ENCODE results near the gene CEACAM16.

Gene CEACAM16

DNA sequence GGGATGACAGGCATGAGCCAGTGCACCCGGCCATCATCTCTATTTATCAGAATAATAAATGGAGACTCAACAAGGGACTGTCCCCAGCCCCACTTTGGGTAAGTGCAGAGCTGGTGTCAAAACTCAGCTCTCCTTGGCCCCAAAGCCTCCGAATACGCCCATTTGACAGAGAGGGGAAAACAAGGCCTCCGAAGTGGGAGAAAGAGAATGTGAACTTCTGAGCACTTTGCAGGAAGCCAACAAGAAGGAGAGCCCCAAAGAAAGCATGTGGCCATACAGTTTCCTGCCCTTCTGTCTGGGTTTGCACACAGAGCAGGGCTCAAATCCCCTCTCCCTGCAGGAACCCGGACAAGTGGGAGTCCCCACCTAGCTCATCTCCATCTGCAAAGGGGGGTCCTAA is 1.6 kb downstream of the CEACAM16 start:
- no peak overlapping the region for H3K4me3 ChIP-seq
- H3K27me3 ChIP-seq, result peaks cover 0 to 19% of the 10 kb centered on the region in 2 donors
- DNase-seq, result no peak
- no peaks in the 10 kb centered on the region for H3K4me1 ChIP-seq
- no peaks in the 10 kb centered on the region for H3K9me3 ChIP-seq
- H3K27ac ChIP-seq, result no peak overlapping the region
- TF ChIP-seq, protein P1, sequence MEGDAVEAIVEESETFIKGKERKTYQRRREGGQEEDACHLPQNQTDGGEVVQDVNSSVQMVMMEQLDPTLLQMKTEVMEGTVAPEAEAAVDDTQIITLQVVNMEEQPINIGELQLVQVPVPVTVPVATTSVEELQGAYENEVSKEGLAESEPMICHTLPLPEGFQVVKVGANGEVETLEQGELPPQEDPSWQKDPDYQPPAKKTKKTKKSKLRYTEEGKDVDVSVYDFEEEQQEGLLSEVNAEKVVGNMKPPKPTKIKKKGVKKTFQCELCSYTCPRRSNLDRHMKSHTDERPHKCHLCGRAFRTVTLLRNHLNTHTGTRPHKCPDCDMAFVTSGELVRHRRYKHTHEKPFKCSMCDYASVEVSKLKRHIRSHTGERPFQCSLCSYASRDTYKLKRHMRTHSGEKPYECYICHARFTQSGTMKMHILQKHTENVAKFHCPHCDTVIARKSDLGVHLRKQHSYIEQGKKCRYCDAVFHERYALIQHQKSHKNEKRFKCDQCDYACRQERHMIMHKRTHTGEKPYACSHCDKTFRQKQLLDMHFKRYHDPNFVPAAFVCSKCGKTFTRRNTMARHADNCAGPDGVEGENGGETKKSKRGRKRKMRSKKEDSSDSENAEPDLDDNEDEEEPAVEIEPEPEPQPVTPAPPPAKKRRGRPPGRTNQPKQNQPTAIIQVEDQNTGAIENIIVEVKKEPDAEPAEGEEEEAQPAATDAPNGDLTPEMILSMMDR (IDR thresholded peaks at IDR 0.05), result no peak
- intact Hi-C loops (cut with DNase I; ENCODE audit: low total_unique reads), result no loop called here
- H3K36me3 ChIP-seq, result no peaks in the 10 kb centered on the region

DNA sequence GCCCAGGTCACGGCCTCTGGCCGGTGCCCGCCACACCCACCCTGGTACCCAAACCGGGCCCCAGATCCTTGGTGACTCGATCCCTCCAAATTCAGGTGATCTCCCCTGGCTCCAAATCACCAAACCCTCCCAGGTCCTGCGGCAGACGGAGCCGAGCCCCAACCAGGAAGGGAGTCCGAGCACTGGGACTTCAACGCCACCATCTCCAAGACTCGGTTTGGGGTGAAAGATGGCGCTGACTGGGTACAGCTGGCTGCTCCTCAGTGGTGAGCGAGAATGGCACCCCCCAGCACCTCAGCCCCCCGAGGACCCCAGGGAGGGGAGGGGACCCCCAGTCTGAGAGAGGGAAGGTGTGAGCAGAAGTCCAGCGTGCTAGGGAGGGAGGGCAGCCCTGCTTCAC is 2.3 kb downstream of the CEACAM16 start:
- no peak for DNase-seq
- Histone ChIP-seq H3K4me3 (no peak overlapping the region), H3K9me3 (no peaks in the 10 kb centered on the region), H3K27me3 (peaks cover 0 to 19% of the 10 kb centered on the region in 2 donors), H3K4me1 (no peaks in the 10 kb centered on the region), H3K27ac (no peak overlapping the region), H3K36me3 (no peaks in the 10 kb centered on the region)
- intact Hi-C loops (cut with DNase I; ENCODE audit: low total_unique reads), result no loop called here
- TF ChIP-seq, protein P1 (IDR thresholded peaks at IDR 0.05), result no peak

DNA sequence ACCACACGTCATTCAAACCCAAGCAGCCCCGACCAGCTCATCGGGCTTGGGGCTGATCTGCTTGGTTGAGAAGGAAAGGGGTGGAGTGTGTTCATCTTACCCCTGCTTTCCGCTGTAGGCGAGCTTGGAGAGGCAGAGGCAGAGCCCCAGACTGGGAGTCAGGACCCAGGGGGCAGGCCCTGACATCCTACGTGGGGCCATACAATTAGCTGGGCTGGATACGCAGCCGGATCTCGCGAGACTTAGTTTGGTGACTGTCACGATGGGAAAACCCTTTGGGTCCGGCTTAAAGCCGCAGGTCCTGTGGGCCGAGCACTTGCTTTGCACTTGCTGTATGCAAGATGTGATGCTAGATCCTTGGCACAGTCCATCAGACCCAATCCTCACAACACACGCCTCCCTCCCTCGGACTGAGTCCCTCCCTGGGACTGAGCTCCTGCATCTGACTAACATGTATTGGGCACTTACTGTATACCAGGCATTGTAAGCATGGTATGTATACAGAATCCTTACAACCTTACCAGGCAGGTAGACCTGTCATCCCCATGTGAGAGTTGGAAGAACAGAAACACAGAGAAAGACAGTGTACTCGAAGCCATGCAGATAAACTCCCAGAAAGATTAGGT is 3.7 kb downstream of the CEACAM16 start:
- H3K36me3 ChIP-seq, result no peaks in the 10 kb centered on the region
- TF ChIP-seq, protein P1 (IDR thresholded peaks at IDR 0.05), result no peak
- peaks cover 0 to 26% of the 10 kb centered on the region in 2 donors for H3K27me3 ChIP-seq
- no peak for DNase-seq
- H3K4me1 ChIP-seq, result no peaks in the 10 kb centered on the region
- no peak overlapping the region for H3K27ac ChIP-seq
- intact Hi-C loops (cut with DNase I; ENCODE audit: low total_unique reads), result no loop called here
- no peaks in the 10 kb centered on the region for H3K9me3 ChIP-seq
- no peak overlapping the region for H3K4me3 ChIP-seq

DNA sequence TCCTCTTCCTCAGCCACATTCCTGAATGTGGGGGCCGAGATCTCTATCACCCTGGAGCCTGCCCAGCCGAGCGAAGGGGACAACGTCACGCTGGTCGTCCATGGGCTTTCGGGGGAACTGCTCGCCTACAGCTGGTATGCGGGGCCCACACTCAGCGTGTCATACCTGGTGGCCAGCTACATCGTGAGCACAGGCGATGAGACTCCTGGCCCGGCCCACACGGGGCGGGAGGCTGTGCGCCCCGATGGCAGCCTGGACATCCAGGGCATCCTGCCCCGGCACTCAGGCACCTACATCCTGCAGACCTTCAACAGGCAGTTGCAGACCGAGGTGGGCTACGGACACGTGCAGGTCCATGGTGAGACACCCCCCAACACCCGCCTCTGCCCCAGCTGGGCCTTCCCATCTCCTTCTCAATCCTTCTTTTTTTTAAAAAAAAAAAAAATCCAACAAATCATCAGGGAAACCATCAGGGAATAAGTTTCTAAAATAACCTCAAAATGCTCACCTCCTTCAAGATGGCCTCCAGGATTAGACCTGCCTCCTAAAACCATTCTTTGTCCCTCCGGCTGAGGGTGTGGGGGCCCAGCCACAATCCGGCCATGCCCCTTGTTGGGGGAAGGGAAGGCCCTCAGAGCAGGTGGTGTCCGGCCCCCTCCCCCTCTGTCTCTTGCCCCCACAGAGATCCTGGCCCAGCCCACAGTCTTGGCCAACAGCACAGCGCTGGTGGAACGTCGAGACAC is 4.6 kb downstream of the CEACAM16 start:
- DNase-seq, result no peak
- Histone ChIP-seq H3K4me3 (no peak overlapping the region), H3K27me3 (peaks cover 0 to 24% of the 10 kb centered on the region in 2 donors), H3K36me3 (no peaks in the 10 kb centered on the region), H3K4me1 (no peaks in the 10 kb centered on the region), H3K27ac (no peak overlapping the region), H3K9me3 (no peaks in the 10 kb centered on the region)
- TF ChIP-seq, protein P1 (IDR thresholded peaks at IDR 0.05), result no peak
- intact Hi-C loops (cut with DNase I; ENCODE audit: low total_unique reads), result no loop called here

DNA sequence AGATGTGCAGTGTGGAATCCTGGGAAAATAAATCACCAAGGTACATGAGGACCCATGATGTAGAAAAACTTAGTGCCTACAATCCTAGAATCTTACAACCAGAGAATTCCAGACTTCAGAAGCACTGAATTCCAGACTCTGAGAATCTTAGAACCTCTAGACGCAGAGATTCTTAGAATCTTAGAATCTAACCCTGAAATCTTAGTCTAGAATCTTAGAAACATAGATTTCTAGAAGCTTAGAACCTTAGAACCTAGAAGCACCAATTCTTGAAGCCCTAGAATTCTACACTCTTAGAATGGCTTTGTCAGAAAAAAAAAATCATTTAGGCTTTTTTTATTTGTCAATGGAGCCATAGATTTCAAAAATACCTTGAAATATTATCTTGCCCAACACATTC is 6.0 kb downstream of the CEACAM16 start:
- H3K4me3 ChIP-seq, result no peak overlapping the region
- TF ChIP-seq, protein P1 (IDR thresholded peaks at IDR 0.05), result no peak
- peaks cover 0 to 24% of the 10 kb centered on the region in 2 donors for H3K27me3 ChIP-seq
- H3K4me1 ChIP-seq, result no peaks in the 10 kb centered on the region
- intact Hi-C loops (cut with DNase I; ENCODE audit: low total_unique reads), result no loop called here
- H3K9me3 ChIP-seq, result no peaks in the 10 kb centered on the region
- H3K27ac ChIP-seq, result no peak overlapping the region
- no peaks in the 10 kb centered on the region for H3K36me3 ChIP-seq
- DNase-seq, result no peak

Data from tibial artery (tissue), 4 donors.